Caco-2 (cell line): ENCODE results near the gene IPO13. TPM values are rescaled to one million over a fixed set of nuclear protein-coding genes. Genes with fewer than 3 reads are reported as not detected.

Experiments
- BruUV-seq: library from RNA; stranded (reverse); fragments of 400-500 nt; replicated peaks from 2 replicates; lab custom pipeline; 2021; lab: Mats Ljungman, UMichigan
- CTCF ChIA-PET: fragments of 300-600 bp; sonication (Branson Sonifier 250); formaldehyde crosslinking; loops from one replicate; lab custom pipeline; 2022; ENCODE audit warnings: antibody characterized with exemption; lab: Charles Lee
- POLR2A ChIA-PET: fragments of 300-600 bp; sonication (Branson Sonifier 250); formaldehyde crosslinking; loops from one replicate; lab custom pipeline; 2022; ENCODE audit warnings: antibody characterized with exemption; lab: Charles Lee
- DNase-seq, 2 experiments: peaks; one replicate each; pipeline versions ENCODE4 v3.0.0 to v3.0.0-alpha.2; 2020 to 2022
- H3K27me3 ChIP-seq: replicated peaks from 2 replicates; pipeline ENCODE4 v1.6.0; 2011; ENCODE audit warnings: low read length; ENCODE audit not compliant: control insufficient read depth, insufficient read depth
- H3K36me3 ChIP-seq: 2 replicates; pipeline ENCODE4 v1.5.1; 2011; ENCODE audit warnings: low read length; ENCODE audit not compliant: control insufficient read depth, insufficient read depth
- H3K4me1 ChIP-seq: fragments of 250-450 bp; sonication (Bioruptor Pico); 2 replicates; pipeline ENCODE4 v1.5.1; 2020; ENCODE audit warnings: mild to moderate bottlenecking
- H3K4me3 ChIP-seq: 2 replicates; pipeline ENCODE4 v1.5.1; 2011; ENCODE audit warnings: low read depth, mild to moderate bottlenecking, control low read depth, low read length
- H3K9me3 ChIP-seq: fragments of 250-450 bp; sonication (Bioruptor Pico); 2 replicates; pipeline ENCODE4 v1.5.1; 2020; ENCODE audit warnings: mild to moderate bottlenecking, moderate library complexity
- H3K27ac Mint-ChIP-seq: one replicate; pipeline ENCODE4 v1.8.0; 2022; ENCODE audit warnings: mixed read lengths; ENCODE audit not compliant: unreplicated experiment
- H3K27me3 Mint-ChIP-seq: one replicate; pipeline ENCODE4 v1.8.0; 2022; ENCODE audit warnings: mixed read lengths; ENCODE audit not compliant: insufficient read depth, unreplicated experiment
- H3K36me3 Mint-ChIP-seq: one replicate; pipeline ENCODE4 v1.8.0; 2022; ENCODE audit warnings: mild to moderate bottlenecking, mixed read lengths; ENCODE audit not compliant: insufficient read depth, unreplicated experiment
- H3K4me1 Mint-ChIP-seq: one replicate; pipeline ENCODE4 v1.8.0; 2022; ENCODE audit warnings: low read depth, mixed read lengths; ENCODE audit not compliant: unreplicated experiment
- H3K4me3 Mint-ChIP-seq: one replicate; pipeline ENCODE4 v1.8.0; 2022; ENCODE audit warnings: mild to moderate bottlenecking, moderate library complexity, mixed read lengths; ENCODE audit not compliant: unreplicated experiment
- H3K9me3 Mint-ChIP-seq: one replicate; pipeline ENCODE4 v1.8.0; 2022; ENCODE audit warnings: mixed read lengths; ENCODE audit not compliant: unreplicated experiment
- intact Hi-C: fragments of 100-400 bp; cut with micrococcal nuclease; formaldehyde crosslinking; loops from one replicate; pipeline ENCODE4 v1.10.0; 2022; ENCODE audit not compliant: unreplicated experiment
- total RNA-seq: library from RNA; stranded (reverse); gene quantifications from 2 replicates; pipeline ENCODE4 v1.2.3, GENCODE V29; 2022
- TF ChIP-seq, protein P1 (sequence below), 2 experiments: fragments of 200-600 bp in 1 of 2; IDR thresholded peaks; 1 replicate in 1 of 2; 2 replicates in 1 of 2; pipeline versions ENCODE4 v1.5.1 to v1.8.0; 2011 to 2022; ENCODE audit warnings: antibody characterized with exemption in 1 of 2, control low read depth in 1 of 2, inconsistent platforms in 1 of 2, low read depth in 1 of 2, low read length in 1 of 2, mild to moderate bottlenecking in 1 of 2, moderate library complexity in 1 of 2; ENCODE audit not compliant: insufficient read depth in 1 of 2, severe bottlenecking in 1 of 2, unreplicated experiment in 1 of 2

The IPO13 gene
- total RNA-seq, 1 experiment from 2014 or later = 14.1 TPM

DNA sequence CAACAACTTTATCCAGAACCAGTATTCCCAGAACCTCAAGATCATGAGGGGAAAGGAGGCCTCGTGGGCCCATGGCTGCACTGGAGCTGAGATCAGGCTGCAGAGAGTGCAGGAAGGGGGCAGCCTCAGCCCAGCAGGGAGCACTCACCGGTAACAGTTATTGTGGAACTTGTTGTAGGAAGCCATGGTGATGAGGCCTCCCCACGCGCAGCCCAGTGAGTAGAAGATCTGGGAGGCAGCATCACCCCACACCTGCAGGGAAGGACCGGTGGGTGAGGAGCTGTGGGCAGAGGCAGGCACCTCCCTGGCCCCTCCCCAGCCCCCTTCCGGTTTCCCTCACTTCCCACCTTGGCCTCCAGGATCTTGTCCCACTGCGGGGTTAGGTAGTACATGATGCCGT lies 55.4 kb downstream of the IPO13 start:
- ChIA-PET CTCF (no interaction called here), POLR2A (no interaction called here)
- H3K27me3 Mint-ChIP-seq = no peaks in the 10 kb centered on the region
- Histone ChIP-seq H3K4me1 (no peaks in the 10 kb centered on the region), H3K27me3 (no peaks in the 10 kb centered on the region), H3K36me3 (no peaks in the 10 kb centered on the region), H3K4me3 (no peak overlapping the region), H3K9me3 (no peaks in the 10 kb centered on the region)
- no peak overlapping the region for H3K4me3 Mint-ChIP-seq
- no TSS peak for BruUV-seq
- peaks cover 22% of the 10 kb centered on the region for H3K36me3 Mint-ChIP-seq
- TF ChIP-seq, protein P1, sequence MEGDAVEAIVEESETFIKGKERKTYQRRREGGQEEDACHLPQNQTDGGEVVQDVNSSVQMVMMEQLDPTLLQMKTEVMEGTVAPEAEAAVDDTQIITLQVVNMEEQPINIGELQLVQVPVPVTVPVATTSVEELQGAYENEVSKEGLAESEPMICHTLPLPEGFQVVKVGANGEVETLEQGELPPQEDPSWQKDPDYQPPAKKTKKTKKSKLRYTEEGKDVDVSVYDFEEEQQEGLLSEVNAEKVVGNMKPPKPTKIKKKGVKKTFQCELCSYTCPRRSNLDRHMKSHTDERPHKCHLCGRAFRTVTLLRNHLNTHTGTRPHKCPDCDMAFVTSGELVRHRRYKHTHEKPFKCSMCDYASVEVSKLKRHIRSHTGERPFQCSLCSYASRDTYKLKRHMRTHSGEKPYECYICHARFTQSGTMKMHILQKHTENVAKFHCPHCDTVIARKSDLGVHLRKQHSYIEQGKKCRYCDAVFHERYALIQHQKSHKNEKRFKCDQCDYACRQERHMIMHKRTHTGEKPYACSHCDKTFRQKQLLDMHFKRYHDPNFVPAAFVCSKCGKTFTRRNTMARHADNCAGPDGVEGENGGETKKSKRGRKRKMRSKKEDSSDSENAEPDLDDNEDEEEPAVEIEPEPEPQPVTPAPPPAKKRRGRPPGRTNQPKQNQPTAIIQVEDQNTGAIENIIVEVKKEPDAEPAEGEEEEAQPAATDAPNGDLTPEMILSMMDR (IDR thresholded peaks at IDR 0.05; ENCODE audit: insufficient read depth in 1 of 2, low read depth in 1 of 2, low read length in 1 of 2, severe bottlenecking in 1 of 2, unreplicated experiment in 1 of 2) = no peak
- H3K4me1 Mint-ChIP-seq = no peaks in the 10 kb centered on the region
- DNase-seq = no peak
- no peak overlapping the region for H3K27ac Mint-ChIP-seq
- no peaks in the 10 kb centered on the region for H3K9me3 Mint-ChIP-seq
- intact Hi-C loops = no loop called here

DNA sequence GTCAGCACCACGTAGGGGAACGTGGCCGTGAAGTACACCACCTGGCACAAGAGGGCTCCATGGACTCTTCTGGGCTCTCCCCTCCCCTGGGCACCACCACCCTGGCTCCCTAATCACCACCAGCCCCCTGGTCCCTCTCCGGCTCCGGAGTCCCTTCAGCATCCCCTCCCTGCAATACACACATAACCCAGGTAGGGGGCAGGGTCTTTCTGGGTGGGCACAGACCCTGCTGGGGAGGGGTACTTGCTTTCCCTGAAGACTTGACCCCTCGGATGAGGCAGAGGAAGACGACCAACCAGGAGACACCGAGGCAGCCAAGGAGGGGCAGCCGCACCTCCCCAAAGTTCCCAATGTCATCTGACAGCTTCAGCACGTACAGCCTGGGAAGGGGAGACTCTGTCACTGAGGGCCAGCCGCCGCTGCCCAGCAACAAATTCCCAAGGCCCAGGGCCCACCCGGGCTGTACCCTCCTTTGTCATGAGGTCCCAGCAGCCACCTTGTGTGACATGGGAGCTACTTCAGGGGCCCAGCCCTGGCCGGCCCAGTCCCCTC lies 55.9 kb downstream of the IPO13 start:
- intact Hi-C loops = no loop called here
- ChIA-PET CTCF (no interaction called here), POLR2A (interaction anchor here (0.5 kb wide), 1 partner anchor 14 kb away, joined by 3 read pairs; no protein-coding TSS in a partner anchor)
- Histone ChIP-seq H3K36me3 (no peaks in the 10 kb centered on the region), H3K4me1 (no peaks in the 10 kb centered on the region), H3K27me3 (no peaks in the 10 kb centered on the region), H3K9me3 (no peaks in the 10 kb centered on the region), H3K4me3 (no peak overlapping the region)
- H3K27ac Mint-ChIP-seq = no peak overlapping the region
- no peaks in the 10 kb centered on the region for H3K4me1 Mint-ChIP-seq
- H3K9me3 Mint-ChIP-seq = no peaks in the 10 kb centered on the region
- H3K36me3 Mint-ChIP-seq = peaks cover 28% of the 10 kb centered on the region
- BruUV-seq = no TSS peak
- DNase-seq = no peak
- H3K27me3 Mint-ChIP-seq = no peaks in the 10 kb centered on the region
- no peak overlapping the region for H3K4me3 Mint-ChIP-seq
- TF ChIP-seq, protein P1 (IDR thresholded peaks at IDR 0.05; ENCODE audit: insufficient read depth in 1 of 2, low read depth in 1 of 2, low read length in 1 of 2, severe bottlenecking in 1 of 2, unreplicated experiment in 1 of 2) = peak in 1 of 2 experiments; percentile 30

DNA sequence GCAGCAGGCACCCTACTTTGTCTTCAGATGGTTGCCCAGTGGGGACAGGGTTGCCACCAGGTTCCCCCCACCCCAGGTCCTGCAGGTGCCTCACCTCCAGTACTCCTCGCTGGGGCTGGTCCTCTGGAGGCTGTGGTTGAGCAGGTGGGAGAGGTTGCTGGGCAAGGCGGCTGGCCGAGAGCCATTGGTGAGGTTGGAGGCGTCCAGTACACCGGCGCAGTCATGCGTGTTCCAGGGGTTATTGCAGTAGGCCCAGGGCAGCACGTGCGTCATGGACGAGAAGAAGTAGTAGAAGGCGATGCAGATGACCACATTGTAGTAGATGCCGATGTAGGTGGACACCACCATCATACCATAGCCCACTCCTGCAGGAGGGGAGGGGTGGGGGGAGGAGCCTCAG lies 61.5 kb downstream of the IPO13 start:
- no peak overlapping the region for H3K4me3 Mint-ChIP-seq
- DNase-seq = no peak
- H3K4me1 Mint-ChIP-seq = no peaks in the 10 kb centered on the region
- H3K9me3 Mint-ChIP-seq = no peaks in the 10 kb centered on the region
- POLR2A ChIA-PET = no interaction called here
- CTCF ChIA-PET = no interaction called here
- H3K36me3 Mint-ChIP-seq = peaks cover 21% of the 10 kb centered on the region
- no peaks in the 10 kb centered on the region for H3K27me3 Mint-ChIP-seq
- intact Hi-C loops = no loop called here
- H3K4me1 ChIP-seq = no peaks in the 10 kb centered on the region
- no peaks in the 10 kb centered on the region for H3K36me3 ChIP-seq
- no peaks in the 10 kb centered on the region for H3K27me3 ChIP-seq
- no TSS peak for BruUV-seq
- no peaks in the 10 kb centered on the region for H3K9me3 ChIP-seq
- TF ChIP-seq, protein P1 (IDR thresholded peaks at IDR 0.05; ENCODE audit: insufficient read depth in 1 of 2, low read depth in 1 of 2, low read length in 1 of 2, severe bottlenecking in 1 of 2, unreplicated experiment in 1 of 2) = no peak
- no peak overlapping the region for H3K27ac Mint-ChIP-seq
- H3K4me3 ChIP-seq = no peak overlapping the region
